Activated CD8-positive, alpha-beta memory T cell treated with anti-CD3 and anti-CD28 coated beads, Interleukin-2, amount 50 U/mL, for 1 hour (primary cell): Measurements from ENCODE around the gene SERPINB6.
"Not testable (repeated sequence)": the region's sequence is repeated elsewhere in the genome, so short reads cannot be mapped to it uniquely, and the experiment has no call there.

Source experiments
- DNase-seq: peaks from one replicate; pipeline ENCODE4 v3.0.0-alpha.2; 2020; ENCODE audit errors: extremely low read depth

SERPINB6 gene

GRCh38 chr6:2977799-2978590 lies 6.6 kb upstream of the SERPINB6 start:
- no peak for DNase-seq

- DNase-seq: no peak
These were observed 5.9 kb upstream of the SERPINB6 start for GRCh38 chr6:2977290-2977689.

- no peak for DNase-seq
These were observed 5.3 kb upstream of the SERPINB6 start for GRCh38 chr6:2976571-2977085.

GRCh38 chr6:2976060-2976459 lies 4.7 kb upstream of the SERPINB6 start:
- no peak for DNase-seq

GRCh38 chr6:2973676-2974075 lies 2.3 kb upstream of the SERPINB6 start:
- DNase-seq: no peak

GRCh38 chr6:2973180-2973579 lies 1.8 kb upstream of the SERPINB6 start:
- not testable (repeated sequence) for DNase-seq

GRCh38 chr6:2972685-2973084 lies 1.3 kb upstream of the SERPINB6 start:
- not testable (repeated sequence) for DNase-seq

- not testable (repeated sequence) for DNase-seq
These were observed 786 bp upstream of the SERPINB6 start for GRCh38 chr6:2972219-2972487.

GRCh38 chr6:2970753-2971419 lies 481 bp downstream of the SERPINB6 start:
- no peak for DNase-seq

GRCh38 chr6:2970034-2970685 lies 1.2 kb downstream of the SERPINB6 start:
- DNase-seq: no peak

GRCh38 chr6:2969549-2969948 lies 1.8 kb downstream of the SERPINB6 start:
- no peak for DNase-seq

GRCh38 chr6:2968600-2969135 lies 2.7 kb downstream of the SERPINB6 start:
- no peak for DNase-seq

- DNase-seq: no peak
These were observed 3.4 kb downstream of the SERPINB6 start for GRCh38 chr6:2967936-2968335.

GRCh38 chr6:2966347-2966746 lies 5.0 kb downstream of the SERPINB6 start:
- no peak for DNase-seq

- no peak for DNase-seq
These were observed 6.4 kb downstream of the SERPINB6 start for GRCh38 chr6:2964793-2965505.

- DNase-seq: no peak
These were observed 7.6 kb downstream of the SERPINB6 start for GRCh38 chr6:2963756-2964155.

- no peak for DNase-seq
These were observed 8.7 kb downstream of the SERPINB6 start for GRCh38 chr6:2962636-2963035.

- no peak for DNase-seq
These were observed 9.4 kb downstream of the SERPINB6 start for GRCh38 chr6:2962004-2962403.

GRCh38 chr6:2961506-2961905 lies 9.9 kb downstream of the SERPINB6 start:
- DNase-seq: no peak

GRCh38 chr6:2960935-2961334 lies 10.4 kb downstream of the SERPINB6 start:
- no peak for DNase-seq

- DNase-seq: no peak
These were observed 11.3 kb downstream of the SERPINB6 start for GRCh38 chr6:2959909-2960719.
